ENCODE measurements around the gene RAB5IF.

RAB5IF gene

DNA sequence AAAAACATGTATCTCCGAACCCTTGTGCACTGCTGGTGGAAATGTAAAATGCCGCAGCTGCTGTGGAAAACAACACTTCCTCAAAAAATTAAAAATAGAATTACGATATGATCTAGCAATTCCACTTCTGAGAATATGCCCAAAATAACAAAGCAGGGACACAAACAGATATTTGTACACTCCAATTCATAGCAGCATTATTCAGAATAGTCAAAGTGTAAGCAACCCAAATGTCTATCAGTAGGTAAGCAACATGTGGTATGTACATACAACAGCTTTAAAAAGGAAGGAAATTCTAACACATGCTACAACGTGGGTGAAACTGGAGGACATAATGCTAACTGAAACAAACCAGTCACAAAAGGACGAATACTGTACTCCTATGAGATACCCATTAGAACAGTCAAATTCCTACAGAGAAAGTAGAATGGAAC lies 5.7 kb upstream of the RAB5IF start:
- H3K9me2 ChIP-seq (replicated peaks; ENCODE audit: insufficient read depth, low read length): no peaks in the 10 kb centered on the region
- H3F3A ChIP-seq (ENCODE audit: insufficient read depth): peaks cover 24% of the 10 kb centered on the region
- H3K9ac ChIP-seq (ENCODE audit: low read length): no peak overlapping the region
- H3K79me2 ChIP-seq (ENCODE audit: insufficient read depth, low read length): no peaks in the 10 kb centered on the region
- H3K27ac ChIP-seq (ENCODE audit: low read depth, low read length): peak overlapping the region; percentile 26; the same call in 1 of the 2 replicates
- TF ChIP-seq EZH2phosphoT487 (conservative IDR thresholded peaks at IDR 0.05; ENCODE audit: low read length): no peak
- TF ChIP-seq, protein P1, sequence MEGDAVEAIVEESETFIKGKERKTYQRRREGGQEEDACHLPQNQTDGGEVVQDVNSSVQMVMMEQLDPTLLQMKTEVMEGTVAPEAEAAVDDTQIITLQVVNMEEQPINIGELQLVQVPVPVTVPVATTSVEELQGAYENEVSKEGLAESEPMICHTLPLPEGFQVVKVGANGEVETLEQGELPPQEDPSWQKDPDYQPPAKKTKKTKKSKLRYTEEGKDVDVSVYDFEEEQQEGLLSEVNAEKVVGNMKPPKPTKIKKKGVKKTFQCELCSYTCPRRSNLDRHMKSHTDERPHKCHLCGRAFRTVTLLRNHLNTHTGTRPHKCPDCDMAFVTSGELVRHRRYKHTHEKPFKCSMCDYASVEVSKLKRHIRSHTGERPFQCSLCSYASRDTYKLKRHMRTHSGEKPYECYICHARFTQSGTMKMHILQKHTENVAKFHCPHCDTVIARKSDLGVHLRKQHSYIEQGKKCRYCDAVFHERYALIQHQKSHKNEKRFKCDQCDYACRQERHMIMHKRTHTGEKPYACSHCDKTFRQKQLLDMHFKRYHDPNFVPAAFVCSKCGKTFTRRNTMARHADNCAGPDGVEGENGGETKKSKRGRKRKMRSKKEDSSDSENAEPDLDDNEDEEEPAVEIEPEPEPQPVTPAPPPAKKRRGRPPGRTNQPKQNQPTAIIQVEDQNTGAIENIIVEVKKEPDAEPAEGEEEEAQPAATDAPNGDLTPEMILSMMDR (IDR thresholded peaks at IDR 0.05; ENCODE audit: insufficient read depth, low read length, poor library complexity, severe bottlenecking): no peak
- no peak overlapping the region for H2AFZ ChIP-seq (ENCODE audit: low read depth, low read length, severe bottlenecking)
- no peaks in the 10 kb centered on the region for H3K27me3 ChIP-seq (ENCODE audit: low read length)
- H4K20me1 ChIP-seq (ENCODE audit: low read depth, low read length): no peaks in the 10 kb centered on the region
- no peaks in the 10 kb centered on the region for H3K36me3 ChIP-seq (ENCODE audit: low read length)
- H3K4me3 ChIP-seq (ENCODE audit: insufficient read depth, low read length, poor library complexity, severe bottlenecking): no peak overlapping the region
- H3K4me2 ChIP-seq (ENCODE audit: low read depth, low read length, poor library complexity, severe bottlenecking): peak overlapping the region; percentile 1
- H3K9me3 ChIP-seq (ENCODE audit: insufficient read depth, low read length): no peaks in the 10 kb centered on the region

DNA sequence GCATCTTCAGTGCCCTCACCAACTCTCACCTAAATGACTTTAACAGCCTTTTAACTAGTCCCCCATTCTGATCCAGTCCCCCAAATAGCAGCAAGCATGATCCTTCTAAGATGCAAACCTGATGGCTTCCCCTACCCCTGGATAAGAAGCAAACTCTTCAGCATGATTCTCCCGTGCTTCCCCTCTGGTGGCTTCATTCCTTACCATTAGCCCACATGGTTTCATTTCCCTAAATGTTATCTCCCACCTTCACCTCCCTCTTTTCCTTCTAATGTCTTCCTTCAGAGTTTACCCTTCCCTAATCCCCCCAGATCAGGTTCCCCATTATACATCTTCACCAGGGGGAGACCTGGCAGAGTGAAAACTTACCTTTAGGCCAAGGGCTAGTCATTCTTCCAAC lies 4.0 kb upstream of the RAB5IF start:
- TF ChIP-seq, protein P1 (IDR thresholded peaks at IDR 0.05; ENCODE audit: insufficient read depth, low read length, poor library complexity, severe bottlenecking): no peak
- no peak for TF ChIP-seq EZH2phosphoT487 (conservative IDR thresholded peaks at IDR 0.05; ENCODE audit: low read length)
- no peaks in the 10 kb centered on the region for H3K27me3 ChIP-seq (ENCODE audit: low read length)
- no peak overlapping the region for H3K4me3 ChIP-seq (ENCODE audit: insufficient read depth, low read length, poor library complexity, severe bottlenecking)
- peaks cover 2% of the 10 kb centered on the region; the same call in 1 of the 2 replicates for H4K20me1 ChIP-seq (ENCODE audit: low read depth, low read length)
- H3K9me3 ChIP-seq (ENCODE audit: insufficient read depth, low read length): no peaks in the 10 kb centered on the region
- H3K36me3 ChIP-seq (ENCODE audit: low read length): no peaks in the 10 kb centered on the region
- no peak overlapping the region for H3K9ac ChIP-seq (ENCODE audit: low read length)
- H3K4me2 ChIP-seq (ENCODE audit: low read depth, low read length, poor library complexity, severe bottlenecking): no peak overlapping the region
- no peak overlapping the region for H2AFZ ChIP-seq (ENCODE audit: low read depth, low read length, severe bottlenecking)
- peaks cover 10% of the 10 kb centered on the region for H3K79me2 ChIP-seq (ENCODE audit: insufficient read depth, low read length)
- H3F3A ChIP-seq (ENCODE audit: insufficient read depth): peaks cover 21% of the 10 kb centered on the region
- H3K27ac ChIP-seq (ENCODE audit: low read depth, low read length): no peak overlapping the region
- no peaks in the 10 kb centered on the region for H3K9me2 ChIP-seq (replicated peaks; ENCODE audit: insufficient read depth, low read length)

DNA sequence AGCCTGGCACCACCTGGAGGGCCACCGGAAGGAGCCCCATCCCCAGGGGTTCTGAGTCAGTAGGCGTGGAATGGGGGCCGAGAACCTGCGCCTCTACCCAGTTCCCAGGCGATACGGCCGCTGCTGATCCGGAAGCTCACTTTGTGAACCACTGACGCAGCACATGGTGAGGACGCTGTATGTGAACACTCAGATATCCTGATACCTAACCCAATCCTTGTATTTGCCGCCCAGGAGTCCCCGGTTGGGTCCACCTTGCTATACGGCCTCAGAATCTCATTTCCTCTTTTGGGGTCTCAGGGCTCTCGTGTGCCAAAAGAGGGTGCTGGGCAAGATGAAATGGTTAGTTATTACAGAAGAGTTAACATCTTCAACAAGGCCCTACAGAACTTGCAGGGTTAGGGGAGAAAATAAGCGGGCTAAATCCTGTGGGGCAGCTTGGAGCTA lies 604 bp upstream of the RAB5IF start:
- Histone ChIP-seq H3K4me3 (ENCODE audit: insufficient read depth, low read length, poor library complexity, severe bottlenecking) (peak overlapping the region; percentile 38), H4K20me1 (ENCODE audit: low read depth, low read length) (peaks cover 12% of the 10 kb centered on the region; the same call in 1 of the 2 replicates), H3F3A (ENCODE audit: insufficient read depth) (peaks cover 19% of the 10 kb centered on the region), H3K9ac (ENCODE audit: low read length) (peak overlapping the region; percentile 97), H3K4me2 (ENCODE audit: low read depth, low read length, poor library complexity, severe bottlenecking) (peak overlapping the region; percentile 60), H3K36me3 (ENCODE audit: low read length) (peaks cover 3% of the 10 kb centered on the region; the same call in 1 of the 2 replicates), H3K27me3 (ENCODE audit: low read length) (no peaks in the 10 kb centered on the region), H3K9me3 (ENCODE audit: insufficient read depth, low read length) (no peaks in the 10 kb centered on the region), H3K27ac (ENCODE audit: low read depth, low read length) (peak overlapping the region; percentile 76), H3K9me2 (replicated peaks; ENCODE audit: insufficient read depth, low read length) (no peaks in the 10 kb centered on the region), H3K79me2 (ENCODE audit: insufficient read depth, low read length) (peaks cover 30% of the 10 kb centered on the region), H2AFZ (ENCODE audit: low read depth, low read length, severe bottlenecking) (peak overlapping the region; percentile 52)
- TF ChIP-seq, protein P1 (IDR thresholded peaks at IDR 0.05; ENCODE audit: insufficient read depth, low read length, poor library complexity, severe bottlenecking): no peak
- TF ChIP-seq EZH2phosphoT487 (conservative IDR thresholded peaks at IDR 0.05; ENCODE audit: low read length): no peak
